NB4 (cell line): ENCODE results near the gene DNAH14.

Source experiments
- MYC ChIP-seq: IDR thresholded peaks from 2 replicates; pipeline ENCODE4 v1.6.1; 2011; ENCODE audit warnings: low read depth, low read length
- POLR2A ChIP-seq: IDR thresholded peaks from 2 replicates; pipeline ENCODE4 v1.6.1; 2011; ENCODE audit warnings: mild to moderate bottlenecking; ENCODE audit not compliant: insufficient read length; ENCODE audit errors: extremely low read depth
- TF ChIP-seq, protein P1 (sequence below): IDR thresholded peaks from one replicate; pipeline ENCODE4 v1.5.1; 2012; ENCODE audit warnings: low read depth, low read length
- TF ChIP-seq, protein P2 (sequence below): IDR thresholded peaks from 2 replicates; pipeline ENCODE4 v1.6.1; 2011; ENCODE audit warnings: low read depth, low read length

GRCh38 chr1:225119307-225119706, 189.8 kb downstream of the DNAH14 start:
- no peak for TF ChIP-seq POLR2A
- TF ChIP-seq, protein P1, sequence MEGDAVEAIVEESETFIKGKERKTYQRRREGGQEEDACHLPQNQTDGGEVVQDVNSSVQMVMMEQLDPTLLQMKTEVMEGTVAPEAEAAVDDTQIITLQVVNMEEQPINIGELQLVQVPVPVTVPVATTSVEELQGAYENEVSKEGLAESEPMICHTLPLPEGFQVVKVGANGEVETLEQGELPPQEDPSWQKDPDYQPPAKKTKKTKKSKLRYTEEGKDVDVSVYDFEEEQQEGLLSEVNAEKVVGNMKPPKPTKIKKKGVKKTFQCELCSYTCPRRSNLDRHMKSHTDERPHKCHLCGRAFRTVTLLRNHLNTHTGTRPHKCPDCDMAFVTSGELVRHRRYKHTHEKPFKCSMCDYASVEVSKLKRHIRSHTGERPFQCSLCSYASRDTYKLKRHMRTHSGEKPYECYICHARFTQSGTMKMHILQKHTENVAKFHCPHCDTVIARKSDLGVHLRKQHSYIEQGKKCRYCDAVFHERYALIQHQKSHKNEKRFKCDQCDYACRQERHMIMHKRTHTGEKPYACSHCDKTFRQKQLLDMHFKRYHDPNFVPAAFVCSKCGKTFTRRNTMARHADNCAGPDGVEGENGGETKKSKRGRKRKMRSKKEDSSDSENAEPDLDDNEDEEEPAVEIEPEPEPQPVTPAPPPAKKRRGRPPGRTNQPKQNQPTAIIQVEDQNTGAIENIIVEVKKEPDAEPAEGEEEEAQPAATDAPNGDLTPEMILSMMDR: no peak
- no peak for TF ChIP-seq MYC
- TF ChIP-seq, protein P2, sequence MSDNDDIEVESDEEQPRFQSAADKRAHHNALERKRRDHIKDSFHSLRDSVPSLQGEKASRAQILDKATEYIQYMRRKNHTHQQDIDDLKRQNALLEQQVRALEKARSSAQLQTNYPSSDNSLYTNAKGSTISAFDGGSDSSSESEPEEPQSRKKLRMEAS: no peak
